Cardiac septum (tissue), 1 donor: ENCODE results near the gene ZSWIM1. TPM values are rescaled to one million over a fixed set of nuclear protein-coding genes. Genes with fewer than 3 reads are reported as not detected.
"Not testable (repeated sequence)": the region's sequence is repeated elsewhere in the genome, so short reads cannot be mapped to it uniquely, and the experiment has no call there.

Source experiments
- DNase-seq: peaks from one replicate; pipeline ENCODE4 v3.0.0-alpha.2; 2020; ENCODE audit warnings: low spot score
- intact Hi-C: fragments of 100-400 bp; cut with DNase I; formaldehyde crosslinking; loops from one replicate; pipeline ENCODE4 v1.14.0; 2022
- total RNA-seq: library from RNA; stranded (reverse); fragmentation: NEBNext Ultra II Directional; extraction: Animal tissue kit (Norgen Biotek cat#: 25700); gene quantifications from one replicate; pipeline ENCODE4 v1.2.1, GENCODE V29; 2021
- donor health status: DM: no; HTN: no; CAD: no.

The ZSWIM1 gene
- total RNA-seq, 1 donor from 2014 or later: 6.9 TPM

DNA sequence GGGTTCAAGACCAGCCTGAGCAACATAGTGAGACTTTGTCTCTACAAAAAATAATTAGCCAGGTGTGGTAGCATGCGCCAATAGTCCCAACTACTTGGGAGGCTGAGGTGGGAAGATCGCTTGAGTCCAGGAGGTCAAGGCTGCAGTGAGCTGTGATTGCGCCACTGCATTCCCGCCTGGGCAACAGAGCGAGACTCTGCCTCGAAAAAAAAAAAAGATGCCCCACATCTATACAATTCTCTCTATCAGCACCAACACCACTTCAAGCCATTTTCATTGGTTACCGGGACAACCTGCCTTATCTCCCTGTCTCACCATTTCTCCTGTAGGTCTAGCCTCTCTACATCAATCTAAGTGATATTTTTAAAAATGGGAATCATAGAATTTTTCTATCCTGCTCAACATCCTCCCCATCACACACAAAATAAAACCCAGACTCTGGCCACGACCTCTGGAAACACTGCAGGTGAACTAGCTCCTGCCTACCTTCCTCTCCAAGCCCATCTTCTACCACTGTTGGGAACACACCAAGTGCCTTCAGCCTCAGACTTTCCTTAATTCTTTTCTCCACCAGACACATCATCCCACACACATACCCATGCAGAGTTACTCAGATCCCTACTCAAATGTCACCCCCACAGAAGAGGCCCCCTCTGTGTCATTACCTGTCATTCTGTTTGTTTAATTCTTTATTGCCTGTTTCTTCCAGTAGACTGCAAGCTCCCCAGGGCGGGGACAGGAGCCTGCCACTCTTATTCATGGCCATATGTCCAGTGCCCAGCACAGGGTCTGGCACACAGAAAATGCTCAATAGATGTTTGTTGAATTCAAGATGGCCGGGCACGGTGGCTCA, 40.5 kb downstream of the ZSWIM1 start:
- no peak for DNase-seq
- intact Hi-C loops: no loop called here

DNA sequence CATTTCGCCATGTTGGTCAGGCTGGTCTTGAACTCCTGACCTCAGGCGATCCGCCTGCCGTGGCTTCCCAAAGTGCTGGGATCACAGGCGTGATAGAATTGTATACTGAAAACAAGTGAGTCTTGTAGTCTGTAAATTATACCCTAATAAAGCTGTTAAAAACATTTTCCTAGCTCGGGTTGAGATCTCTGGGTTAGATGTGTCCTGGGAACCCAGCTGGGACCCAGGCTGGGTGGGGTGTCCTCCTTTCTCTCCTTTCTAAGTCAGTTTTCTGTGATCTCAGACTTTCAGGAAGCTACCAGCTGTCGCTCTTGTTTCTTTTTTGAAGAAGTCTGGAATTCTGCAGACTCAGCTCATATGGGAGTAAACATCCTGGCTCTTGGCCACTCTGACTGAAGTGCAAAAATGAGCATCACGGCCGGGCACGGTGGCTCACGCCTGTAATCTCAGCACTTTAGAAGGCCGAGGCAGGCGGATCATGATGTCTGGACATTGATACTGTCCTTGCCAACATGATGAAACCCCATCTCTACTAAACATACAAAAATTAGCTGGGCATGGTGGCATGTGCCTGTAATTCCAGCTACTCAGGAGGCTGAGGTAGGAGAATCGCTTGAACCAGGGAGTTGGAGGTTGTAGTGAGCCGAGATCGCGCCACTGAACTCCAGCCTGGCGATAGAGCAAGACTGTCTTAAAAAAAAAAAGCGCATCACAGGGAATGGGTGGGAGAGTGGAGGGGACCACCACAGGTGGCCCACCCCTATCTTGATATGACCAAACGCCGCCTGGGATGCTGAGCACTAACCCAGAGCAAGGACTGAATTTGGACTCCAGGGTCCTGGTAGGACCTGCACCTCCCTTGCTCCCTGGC, 43.6 kb downstream of the ZSWIM1 start:
- intact Hi-C loops: no loop called here
- DNase-seq: no peak

DNA sequence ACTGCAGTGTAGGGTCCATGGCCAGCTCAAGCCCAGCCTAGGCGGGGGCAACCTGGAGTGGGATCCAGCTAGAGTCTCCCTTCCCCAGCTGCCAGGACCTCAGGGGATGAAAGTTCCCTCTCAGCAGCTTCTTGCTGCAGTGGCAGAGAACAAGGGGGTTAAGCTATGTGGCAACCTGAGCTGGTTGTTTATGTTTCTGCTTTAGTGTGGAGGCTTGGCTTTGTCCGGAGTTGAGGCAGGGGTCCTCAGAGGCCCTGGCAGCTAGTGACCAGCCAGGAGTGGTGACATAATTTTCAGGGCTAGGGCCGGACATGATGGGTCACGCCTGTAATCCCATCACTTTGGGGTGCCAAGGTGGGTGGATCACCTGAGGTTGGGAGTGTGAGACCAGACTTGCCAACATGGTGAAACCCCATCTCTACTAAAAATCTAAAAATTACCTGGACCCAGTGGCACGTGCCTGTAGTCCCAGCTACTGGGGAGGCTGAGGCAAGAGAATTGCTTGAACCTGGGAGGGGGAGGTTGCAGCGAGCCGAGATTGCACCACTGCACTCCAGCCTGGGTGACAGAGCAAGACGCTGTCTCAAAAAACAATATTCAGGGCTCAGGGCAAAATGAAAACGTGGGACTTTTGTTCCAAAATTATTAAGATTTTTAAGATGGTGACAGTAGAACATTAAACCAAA, 44.9 kb downstream of the ZSWIM1 start:
- DNase-seq: no peak
- intact Hi-C loops: no loop called here

DNA sequence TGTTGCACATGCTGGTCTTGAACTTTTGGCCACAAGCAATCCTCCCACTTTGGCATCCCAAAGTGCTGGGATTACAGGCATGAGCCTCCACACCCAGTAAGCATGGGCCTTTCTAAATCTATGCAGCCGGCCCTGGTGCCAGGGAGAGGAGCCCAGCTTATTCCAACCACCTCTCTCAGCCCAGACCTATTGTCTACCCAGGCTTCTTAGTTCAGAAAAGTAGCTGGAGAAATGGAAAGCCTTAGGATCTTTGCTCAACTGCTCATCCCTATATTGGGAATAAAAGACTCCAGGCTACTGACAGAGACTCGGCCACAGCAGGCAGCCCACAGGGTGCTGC, 45.7 kb downstream of the ZSWIM1 start:
- DNase-seq: no peak
- intact Hi-C loops: no loop called here

DNA sequence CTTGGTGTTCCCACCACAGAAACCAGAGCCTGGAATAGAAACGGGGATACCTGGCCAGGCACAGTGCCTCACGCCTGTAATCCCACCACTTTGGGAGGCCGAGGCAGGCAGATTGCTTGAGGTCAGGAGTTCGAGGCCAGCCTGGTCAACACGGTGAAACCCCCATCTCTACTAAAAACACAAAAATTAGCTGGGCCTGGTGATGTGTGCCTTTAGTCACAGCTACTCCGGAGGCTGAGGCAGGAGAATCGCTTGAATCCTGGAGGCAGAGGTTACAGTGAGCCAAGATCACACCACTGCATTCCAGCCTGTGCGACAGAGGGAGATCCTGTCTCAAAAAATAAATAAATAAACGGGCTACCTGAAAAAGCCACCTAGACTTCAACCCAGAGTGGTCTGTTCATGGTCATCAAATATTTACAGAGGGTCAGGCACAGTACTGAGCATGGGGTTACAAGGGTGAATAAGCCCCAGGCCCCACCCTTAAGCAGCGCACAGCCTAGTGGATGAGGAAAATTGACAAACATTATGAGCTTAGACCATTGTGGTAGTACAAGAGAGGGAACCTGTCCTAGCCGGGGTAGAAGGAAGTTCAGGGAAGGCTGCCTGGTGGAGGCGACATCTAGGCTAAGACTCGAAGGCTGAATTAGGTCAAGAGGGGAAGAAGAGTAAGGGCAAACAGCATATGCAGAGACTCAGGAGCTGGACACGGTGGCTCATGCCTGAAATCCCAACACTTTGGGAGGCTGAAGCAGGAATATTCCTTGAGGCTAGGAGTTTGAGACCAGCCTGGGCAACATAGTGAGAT, 46.2 kb downstream of the ZSWIM1 start:
- no peak for DNase-seq
- intact Hi-C loops: no loop called here

DNA sequence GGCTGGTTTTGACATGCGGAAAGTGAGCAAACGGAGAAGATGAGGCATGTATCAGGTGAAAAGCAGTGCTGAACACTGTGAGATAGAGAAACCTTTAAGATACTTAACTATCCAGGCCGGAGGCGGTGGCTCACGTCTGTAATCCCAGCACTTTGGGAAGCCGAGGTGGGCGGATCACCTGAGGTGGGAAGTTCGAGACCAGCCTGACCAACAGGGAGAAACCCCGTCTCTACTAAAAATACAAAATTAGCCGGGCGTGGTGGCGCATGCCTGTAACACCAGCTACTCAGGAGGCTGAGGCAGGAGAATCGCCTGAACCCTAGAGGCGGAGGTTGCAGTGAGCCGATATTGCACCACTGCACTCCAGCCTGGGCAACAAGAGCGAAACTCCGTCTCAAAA, 50.7 kb downstream of the ZSWIM1 start:
- DNase-seq, intact Hi-C loops: not testable (repeated sequence)

DNA sequence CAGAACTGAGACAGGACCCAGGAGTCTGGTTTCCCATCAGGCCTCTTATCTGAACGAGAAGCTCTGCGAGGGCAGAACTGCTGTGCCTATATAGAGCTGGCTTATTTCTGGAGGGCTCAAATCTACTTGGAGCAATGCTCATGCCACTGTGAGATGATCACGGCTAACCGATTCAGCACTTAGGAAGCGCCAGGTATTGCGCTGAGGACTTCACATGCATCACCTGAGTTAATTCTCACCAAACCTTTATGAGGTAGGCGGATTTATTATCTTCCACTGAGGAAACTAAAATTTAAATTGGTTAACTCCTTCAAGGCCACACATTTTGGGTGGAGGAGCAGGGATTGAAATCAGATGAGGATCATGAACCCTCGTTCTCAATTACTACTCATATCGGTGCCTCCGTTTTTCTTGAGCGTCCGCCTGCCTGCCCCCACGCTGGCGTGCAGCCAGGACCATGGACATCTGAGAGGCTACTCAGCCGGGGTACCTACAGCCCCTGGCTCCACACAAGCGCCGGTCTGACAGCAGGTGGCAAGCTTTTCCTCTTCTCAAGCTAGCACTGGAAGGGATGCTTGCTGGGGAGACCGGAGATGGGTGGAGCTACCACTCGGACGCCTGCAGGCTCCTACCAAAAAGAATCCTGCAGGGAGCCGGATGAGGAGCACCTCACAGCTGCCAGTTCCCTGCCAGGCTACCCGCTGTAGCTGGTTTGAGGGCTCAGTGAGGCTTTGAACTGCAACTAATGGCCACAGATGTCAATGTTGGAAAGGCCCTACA, 52.4 kb downstream of the ZSWIM1 start:
- no peak for DNase-seq
- intact Hi-C loops: no loop called here

DNA sequence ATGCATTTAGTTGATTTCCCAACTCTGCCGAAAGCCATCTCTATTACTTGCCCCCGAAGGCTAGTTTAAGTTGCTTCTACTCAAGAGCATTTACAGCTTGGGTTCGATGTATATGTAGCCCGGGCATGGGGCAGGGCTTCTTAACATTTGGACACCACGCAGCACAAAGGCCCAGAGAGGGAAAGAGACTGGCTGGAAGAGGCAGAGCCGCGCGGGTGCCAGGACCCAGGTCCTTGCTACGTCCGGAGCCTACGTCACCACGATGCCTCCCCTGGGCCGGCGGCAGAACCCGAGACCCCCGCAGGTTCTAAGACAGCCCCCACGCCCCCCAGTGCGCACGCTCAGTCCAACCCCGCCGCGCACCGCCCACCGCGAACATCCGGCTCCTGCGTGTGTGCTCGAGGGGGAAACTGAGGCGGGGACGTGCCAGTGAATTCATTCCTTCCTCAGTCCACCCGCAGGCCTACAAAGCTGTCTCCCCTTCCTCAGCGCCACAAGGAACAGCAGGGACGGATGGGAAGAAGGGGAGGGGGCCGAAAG, 53.1 kb downstream of the ZSWIM1 start:
- intact Hi-C loops: no loop called here
- DNase-seq: no peak

Other genes starting within 250 kb of the ZSWIM1 start
- not detected for gene WFDC9, start 249.9 kb upstream of the ZSWIM1 start, total RNA-seq
- gene WFDC11, start 211.0 kb upstream of the ZSWIM1 start, total RNA-seq: not detected
- gene WFDC13, start 179.2 kb upstream of the ZSWIM1 start, total RNA-seq: not detected
- gene WFDC10B, start 176.2 kb upstream of the ZSWIM1 start, total RNA-seq: not detected
- not detected for gene SPINT4, start 158.9 kb upstream of the ZSWIM1 start, total RNA-seq
- gene WFDC3, start 89.3 kb upstream of the ZSWIM1 start, total RNA-seq: 2.0 TPM
- 26.3 TPM for gene DNTTIP1, start 89.3 kb upstream of the ZSWIM1 start, total RNA-seq
- 0.38 TPM for gene UBE2C, start 68.6 kb upstream of the ZSWIM1 start, total RNA-seq
- gene TNNC2, start 53.9 kb upstream of the ZSWIM1 start, total RNA-seq: not detected
- gene SNX21, start 47.4 kb upstream of the ZSWIM1 start, total RNA-seq: 19.5 TPM
- gene ACOT8, start 23.8 kb upstream of the ZSWIM1 start, total RNA-seq: 24.9 TPM
- gene ZSWIM3, start 23.6 kb upstream of the ZSWIM1 start, total RNA-seq: 2.0 TPM
- 3.3 TPM for gene SPATA25, start 6.4 kb downstream of the ZSWIM1 start, total RNA-seq
- gene NEURL2, start 10.0 kb downstream of the ZSWIM1 start, total RNA-seq: 7.6 TPM
- gene CTSA, start 10.1 kb downstream of the ZSWIM1 start, total RNA-seq: 111 TPM
- gene PLTP, start 30.9 kb downstream of the ZSWIM1 start, total RNA-seq: 37.1 TPM
- gene PCIF1, start 53.5 kb downstream of the ZSWIM1 start, total RNA-seq: 30.2 TPM
- 8.5 TPM for gene ZNF335, start 91.0 kb downstream of the ZSWIM1 start, total RNA-seq
- gene MMP9, start 127.7 kb downstream of the ZSWIM1 start, total RNA-seq: 2.4 TPM
- 0.73 TPM for gene SLC12A5, start 148.0 kb downstream of the ZSWIM1 start, total RNA-seq
- 12.3 TPM for gene NCOA5, start 208.7 kb downstream of the ZSWIM1 start, total RNA-seq
- gene CD40, start 237.1 kb downstream of the ZSWIM1 start, total RNA-seq: 3.8 TPM